Caki2 (cell line): Measurements from ENCODE around the gene HUNK. TPM values are rescaled to one million over a fixed set of nuclear protein-coding genes. Genes with fewer than 3 reads are reported as not detected.
"Not testable (repeated sequence)": the region's sequence is repeated elsewhere in the genome, so short reads cannot be mapped to it uniquely, and the experiment has no call there.

Source experiments
- DNase-seq: peaks from one replicate; pipeline ENCODE4 v3.0.0-alpha.2; 2015; ENCODE audit warnings: low read depth
- in situ Hi-C: cut with HindIII; loops from 2 replicates; pipeline ENCODE4 v1.10.0; 2016; ENCODE audit warnings: low sequenced_read_pairs, low pct_unique_long_range_greater_than_20kb, mixed read lengths
- total RNA-seq: library from RNA; depleted of rRNA; stranded (reverse); fragments of >200 nt; shearing (Covaris generic); gene quantifications from 2 replicates; pipeline ENCODE4 v1.2.3, GENCODE V29; 2014; ENCODE audit warnings: low replicate concordance; rRNA removed

HUNK gene
- 4.5 and 11.2 TPM in 2 replicates for total RNA-seq

DNA sequence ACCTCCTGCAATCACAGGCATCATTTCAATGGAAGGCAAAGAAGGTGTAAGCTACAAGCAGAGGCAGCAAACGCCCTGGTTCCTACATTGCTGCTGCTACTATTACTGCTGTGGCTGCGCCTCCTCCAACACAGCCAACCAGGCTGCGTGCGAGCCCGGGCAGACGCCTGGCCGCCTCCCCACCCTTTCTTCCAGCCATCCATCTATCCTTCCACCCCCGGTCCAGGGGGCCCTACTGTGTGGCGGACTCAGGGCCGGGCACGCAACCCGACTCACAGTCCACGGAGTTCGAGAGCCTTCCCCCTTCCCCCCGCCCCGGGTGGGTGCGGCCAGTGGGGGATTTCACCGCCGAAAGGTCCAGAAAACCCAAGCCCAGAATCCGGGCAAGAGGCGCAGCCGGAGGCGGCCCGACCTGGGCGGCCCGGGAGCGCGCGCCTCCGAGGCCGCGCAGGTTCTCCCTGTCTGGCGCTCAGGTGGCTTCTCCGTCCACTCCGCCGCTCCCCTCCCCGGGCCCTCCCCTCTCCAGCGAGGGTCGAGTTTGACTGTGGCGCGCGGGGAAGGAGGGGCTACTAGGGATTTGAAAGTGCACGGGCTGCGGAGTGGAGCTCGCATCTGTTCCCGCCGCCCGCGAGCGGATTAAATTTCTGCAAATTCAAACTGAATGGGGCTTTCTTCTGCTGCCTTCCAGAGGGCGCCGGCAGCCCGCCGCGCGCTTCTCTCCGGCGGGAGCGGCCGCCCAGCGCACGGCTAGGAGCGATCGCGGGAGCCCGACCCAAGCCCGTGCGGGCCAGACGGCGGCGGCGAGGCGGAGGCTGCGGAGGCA is at the start of gene HUNK:
HUNK (plus strand) TSS at position 569 of the 823 bp plus-strand sequence. CDS start 655 bp downstream, outside the sequence.
- in situ Hi-C loops: no loop called here
- DNase-seq: peak; percentile 83

DNA sequence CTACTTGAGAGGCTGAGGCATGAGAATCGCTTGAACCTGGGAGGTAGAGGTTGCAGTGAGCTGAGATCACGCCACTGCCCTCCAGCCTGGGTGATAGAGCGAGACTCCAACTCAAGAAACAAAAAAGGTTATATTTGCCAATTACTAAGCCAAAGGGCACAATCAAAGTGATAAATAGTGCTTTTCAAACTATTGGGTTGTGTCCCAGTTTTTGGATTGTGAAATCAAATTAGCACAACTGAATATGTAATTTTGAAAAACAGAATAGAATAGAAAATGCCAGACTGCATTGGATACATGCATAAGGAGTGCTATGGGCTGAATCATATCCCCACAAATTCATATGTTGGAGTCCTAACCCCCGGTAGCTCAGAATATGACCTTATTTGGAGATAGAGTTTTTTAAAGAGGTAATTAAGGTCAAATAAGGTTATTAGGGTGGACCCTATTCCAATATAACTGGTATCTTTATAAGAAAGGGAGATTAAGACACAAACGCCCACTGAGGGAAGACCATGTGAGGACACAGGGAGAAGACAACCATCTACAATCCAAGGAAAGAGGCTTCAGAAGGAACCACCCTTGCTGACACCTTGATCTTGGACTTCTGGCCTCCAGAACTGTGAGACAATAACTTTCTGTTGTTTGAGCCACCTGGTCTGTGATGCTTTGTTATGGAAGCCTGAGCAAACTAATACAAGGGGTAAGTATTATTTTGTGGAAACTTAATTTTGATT is 42.9 kb upstream of the HUNK start:
- DNase-seq: no peak
- in situ Hi-C loops: no loop called here

DNA sequence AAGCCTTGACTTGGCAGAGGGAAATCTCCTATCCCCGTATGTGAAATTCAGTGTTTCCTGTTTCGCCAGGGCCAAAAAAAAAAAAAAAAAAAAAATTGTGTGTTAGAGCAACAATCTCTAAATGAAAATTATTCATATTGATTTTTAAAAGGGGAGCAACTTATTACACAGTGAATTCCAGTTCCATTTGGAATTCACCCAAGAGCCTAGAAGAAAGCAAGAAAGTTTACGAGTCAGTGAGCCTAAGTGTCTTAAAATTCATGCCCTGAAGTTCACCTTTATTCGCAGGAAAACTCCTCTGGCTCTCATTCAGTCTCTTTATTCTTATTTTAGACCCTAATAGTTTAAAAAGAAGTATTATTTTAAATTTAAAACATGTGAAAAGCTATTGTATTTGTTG is 42.1 kb upstream of the HUNK start:
- DNase-seq: no peak
- in situ Hi-C loops: no loop called here

DNA sequence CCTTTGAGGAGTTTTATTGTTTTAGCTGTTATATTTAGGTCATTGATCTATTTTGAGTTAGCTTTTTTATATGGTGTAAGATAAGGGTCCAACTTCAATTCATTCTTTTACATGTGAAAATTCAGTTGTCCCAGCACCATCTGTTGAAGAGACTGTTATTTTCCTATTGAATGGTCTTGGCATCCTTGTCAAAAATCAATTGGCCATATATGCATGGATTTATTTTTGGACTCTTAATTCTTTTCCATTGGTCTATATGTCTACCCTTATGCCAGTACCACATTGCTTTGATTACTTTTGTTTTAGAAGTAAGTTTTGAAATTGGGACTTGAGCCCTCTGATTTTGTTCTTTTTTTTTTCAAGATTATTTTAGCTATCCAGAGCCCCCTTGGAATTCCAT is 35.8 kb upstream of the HUNK start:
- in situ Hi-C loops: no loop called here
- no peak for DNase-seq

- in situ Hi-C loops: no loop called here
- no peak for DNase-seq
Measured at GRCh38 chr21:31837618-31838390, 35.0 kb upstream of the HUNK start.

- in situ Hi-C loops: no loop called here
- no peak for DNase-seq
Measured at GRCh38 chr21:31838586-31839355, 34.0 kb upstream of the HUNK start.

DNA sequence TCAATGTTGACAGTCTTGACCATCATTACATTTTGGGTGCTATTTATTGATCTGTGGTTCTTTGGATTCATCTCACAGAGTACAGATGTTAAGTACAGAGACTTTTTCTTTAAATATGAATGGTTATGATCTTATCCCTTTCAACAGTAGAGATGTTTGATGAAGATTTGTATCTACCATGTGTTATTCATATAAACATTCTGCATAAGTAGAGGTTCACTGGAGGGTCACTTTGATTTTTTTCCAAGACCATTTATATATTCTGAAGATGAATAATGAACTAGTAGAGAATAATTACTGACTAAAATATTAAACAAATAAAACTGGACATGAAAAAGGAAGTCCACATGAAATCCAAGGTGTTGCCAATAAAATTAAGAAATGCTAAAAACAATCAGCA is 28.6 kb upstream of the HUNK start:
- in situ Hi-C loops: no loop called here
- no peak for DNase-seq

- in situ Hi-C loops: no loop called here
- DNase-seq: no peak
Measured at GRCh38 chr21:31845151-31845729, 27.6 kb upstream of the HUNK start.

GRCh38 chr21:31846690-31847089 is 26.1 kb upstream of the HUNK start:
- in situ Hi-C loops: no loop called here
- DNase-seq: no peak

GRCh38 chr21:31847761-31848160 is 25.1 kb upstream of the HUNK start:
- DNase-seq: no peak
- in situ Hi-C loops: no loop called here

GRCh38 chr21:31848326-31848985 is 24.4 kb upstream of the HUNK start:
- in situ Hi-C loops: no loop called here

DNA sequence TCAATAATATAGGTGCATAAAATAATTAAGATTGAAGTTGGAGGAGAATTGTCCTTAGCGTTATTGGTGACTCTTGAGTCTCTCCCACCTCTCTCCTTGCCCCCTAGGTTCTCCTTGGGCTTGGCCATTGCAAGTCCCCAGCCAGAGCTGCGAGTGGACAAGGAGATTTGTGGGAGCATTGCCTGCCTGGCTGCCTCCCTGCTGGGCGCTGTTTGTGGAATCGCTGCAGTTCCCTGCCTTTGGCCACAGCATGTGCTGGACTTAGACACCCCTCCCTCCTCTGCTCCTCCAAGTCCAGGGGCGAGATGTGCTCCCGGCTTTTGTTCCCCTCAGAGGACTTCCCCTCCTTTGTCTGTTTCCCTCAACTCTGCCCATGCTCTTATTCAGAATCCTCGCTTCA is 21.9 kb upstream of the HUNK start:
- in situ Hi-C loops: no loop called here
- no peak for DNase-seq

More at GRCh38 chr21:31848326-31848985, 24.4 kb upstream of the HUNK start:
- DNase-seq: no peak

GRCh38 chr21:31855180-31855579 is 17.6 kb upstream of the HUNK start:
- DNase-seq: no peak
- in situ Hi-C loops: no loop called here

- no peak for DNase-seq
- in situ Hi-C loops: no loop called here
Measured at GRCh38 chr21:31857096-31857495, 15.7 kb upstream of the HUNK start.

DNA sequence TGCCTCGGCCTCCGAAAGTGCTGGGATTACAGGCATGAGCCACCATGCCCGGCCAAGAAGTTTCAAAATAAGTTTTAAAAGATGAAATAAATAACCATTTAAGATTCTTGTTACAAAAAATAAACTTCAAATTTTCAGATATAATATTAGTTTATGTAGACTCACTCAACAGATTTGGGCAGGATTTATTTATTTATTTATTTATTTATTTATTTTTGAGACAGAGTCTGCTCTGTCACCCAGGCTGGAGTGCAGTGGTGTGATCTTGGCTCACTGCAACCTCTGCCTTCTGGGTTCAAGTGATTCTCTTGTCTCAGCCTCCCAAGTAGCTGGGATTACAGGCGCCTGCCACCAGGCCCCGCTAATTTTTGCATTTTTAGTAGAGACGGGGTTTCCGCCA is 15.2 kb upstream of the HUNK start:
- DNase-seq, in situ Hi-C loops: not testable (repeated sequence)

- in situ Hi-C loops: no loop called here
- DNase-seq: no peak
Measured at GRCh38 chr21:31860851-31861250, 12.0 kb upstream of the HUNK start.

- in situ Hi-C loops: no loop called here
- no peak for DNase-seq
Measured at GRCh38 chr21:31862078-31862477, 10.7 kb upstream of the HUNK start.
